Measurements from ENCODE around the gene SLC7A7.
"Not testable (repeated sequence)": the region's sequence is repeated elsewhere in the genome, so short reads cannot be mapped to it uniquely, and the experiment has no call there.

SLC7A7 gene

GRCh38 chr14:22852940-22853767, 37.9 kb upstream of the SLC7A7 start:
- DNase-seq (ENCODE audit: low read depth in 2 of 2) = peak; percentile 92 to 93
- peak; percentile 87 for TF ChIP-seq CTCF (IDR thresholded peaks at IDR 0.05; ENCODE audit: low read depth, low read length)
- H3K4me3 ChIP-seq (replicated peaks in 1 of 2; ENCODE audit: low read depth in 2 of 2, low read length in 2 of 2) = peak overlapping the region; percentile 32 to 48

GRCh38 chr14:22852599-22852939, 37.3 kb upstream of the SLC7A7 start:
- H3K4me3 ChIP-seq (replicated peaks in 1 of 2; ENCODE audit: low read depth in 2 of 2, low read length in 2 of 2) = no peak overlapping the region
- no peak for TF ChIP-seq CTCF (IDR thresholded peaks at IDR 0.05; ENCODE audit: low read depth, low read length)
- DNase-seq (ENCODE audit: low read depth in 2 of 2) = no peak

DNA sequence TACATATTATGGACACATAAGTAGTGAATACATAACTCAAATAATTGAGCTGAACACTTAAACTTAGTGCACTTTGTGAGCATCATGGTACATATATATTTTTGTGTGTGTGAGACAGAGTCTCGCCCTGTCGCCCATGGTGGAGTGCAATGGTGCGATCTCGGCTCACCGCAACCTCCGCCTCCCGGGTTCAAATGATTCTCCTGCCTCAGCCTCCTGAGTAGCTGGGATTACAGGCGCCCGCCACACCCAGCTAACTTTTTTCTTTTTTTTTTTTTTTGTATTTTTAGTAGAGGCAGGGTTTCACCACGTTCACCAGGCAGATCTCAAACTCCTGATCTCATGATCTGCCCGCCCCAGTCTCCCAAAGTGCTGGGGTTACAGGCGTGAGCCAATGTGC, 36.9 kb upstream of the SLC7A7 start:
- not testable (repeated sequence) for DNase-seq (ENCODE audit: low read depth in 2 of 2); H3K4me3 ChIP-seq (replicated peaks in 1 of 2; ENCODE audit: low read depth in 2 of 2, low read length in 2 of 2)

GRCh38 chr14:22850944-22851764, 35.9 kb upstream of the SLC7A7 start:
- TF ChIP-seq CTCF (IDR thresholded peaks at IDR 0.05; ENCODE audit: low read depth, low read length) = no peak
- DNase-seq (ENCODE audit: low read depth in 2 of 2) = peak; percentile 97 to 99
- peak overlapping the region in 1 of 2 donors; percentile 3 for H3K4me3 ChIP-seq (replicated peaks in 1 of 2; ENCODE audit: low read depth in 2 of 2, low read length in 2 of 2)

DNA sequence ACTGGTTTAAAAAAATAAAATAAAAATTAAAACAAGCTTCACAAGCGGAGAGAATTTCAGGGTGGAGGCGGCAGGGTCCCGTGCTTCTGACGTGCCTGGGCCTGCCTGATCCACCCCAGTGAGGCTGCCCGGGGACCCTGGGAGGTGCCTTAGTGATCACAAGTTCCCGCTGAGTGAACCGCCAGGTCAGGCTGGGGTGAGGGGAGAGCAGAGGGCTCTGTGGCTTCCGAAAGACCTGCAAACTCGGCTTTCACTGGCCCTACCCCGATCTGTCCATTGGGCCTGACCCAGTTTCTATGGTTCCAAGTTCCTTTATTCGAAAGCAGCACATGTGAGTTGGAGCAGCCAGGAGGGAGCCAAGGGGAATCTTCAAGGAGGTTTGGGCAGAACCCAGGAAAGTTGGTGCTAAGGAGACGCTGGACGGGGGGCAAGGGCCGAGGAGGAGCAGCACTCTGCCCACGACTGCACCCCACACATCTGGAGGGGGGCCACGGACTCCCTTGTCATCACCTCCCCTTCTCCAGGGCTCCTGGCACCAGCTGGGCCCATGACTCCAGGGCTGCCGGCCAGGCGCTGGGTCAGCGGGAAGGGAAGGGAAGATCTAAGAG, 34.1 kb upstream of the SLC7A7 start:
- no peak for TF ChIP-seq CTCF (IDR thresholded peaks at IDR 0.05; ENCODE audit: low read depth, low read length)
- peak; percentile 63 to 92 for DNase-seq (ENCODE audit: low read depth in 2 of 2)
- H3K4me3 ChIP-seq (replicated peaks in 1 of 2; ENCODE audit: low read depth in 2 of 2, low read length in 2 of 2) = no peak overlapping the region

DNA sequence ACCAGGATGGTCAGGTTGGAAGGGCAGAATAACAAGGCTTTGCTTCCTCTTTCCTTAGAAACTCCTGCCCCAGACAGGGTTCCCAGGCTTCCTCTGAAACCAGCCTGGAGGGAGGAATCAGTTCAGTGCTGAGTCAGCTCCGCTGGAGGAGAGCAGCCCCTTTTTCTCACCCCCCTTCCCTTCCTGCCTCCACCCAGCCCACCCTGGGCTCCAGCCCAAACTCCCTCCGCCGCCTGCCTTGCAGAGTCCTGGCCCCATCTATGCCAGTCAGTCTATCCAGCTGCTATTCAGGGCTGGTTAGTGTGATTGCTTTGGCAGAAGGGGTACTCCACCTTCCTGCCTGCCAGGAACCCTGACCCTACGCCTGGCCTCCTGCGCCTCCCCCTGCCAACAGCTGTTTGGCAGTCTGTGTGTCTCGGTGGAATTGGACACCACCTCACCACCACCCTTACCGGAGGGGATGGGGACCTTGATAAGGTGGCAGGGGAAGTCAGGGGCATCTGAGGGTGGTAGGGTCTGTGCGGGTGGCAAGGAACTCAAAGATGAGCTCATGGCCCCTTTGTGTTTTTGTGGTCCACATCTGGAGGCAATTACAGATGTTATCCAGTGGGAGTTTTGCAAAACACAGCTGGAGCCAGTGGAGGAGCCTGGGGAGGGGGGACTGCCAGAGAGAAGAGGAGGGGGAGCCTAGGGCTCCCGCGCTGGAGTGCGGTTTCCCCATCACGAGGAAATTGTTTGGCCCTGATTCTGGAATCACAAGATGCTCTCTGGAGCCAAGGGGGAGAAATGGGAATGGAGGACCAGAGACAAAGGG, 33.3 kb upstream of the SLC7A7 start:
- peak overlapping the region in 1 of 2 donors; percentile 18 for H3K4me3 ChIP-seq (replicated peaks in 1 of 2; ENCODE audit: low read depth in 2 of 2, low read length in 2 of 2)
- DNase-seq (ENCODE audit: low read depth in 2 of 2) = peak; percentile 90 to 98
- TF ChIP-seq CTCF (IDR thresholded peaks at IDR 0.05; ENCODE audit: low read depth, low read length) = no peak
